Measurements from ENCODE around the gene DPP6. TPM values are rescaled to one million over a fixed set of nuclear protein-coding genes. Genes with fewer than 3 reads are reported as not detected.

DPP6 gene
- polyA plus RNA-seq, 1 donor (not counting 4 experiments of a cell fraction or from before 2014, with no cell fraction given) = not detected

DNA sequence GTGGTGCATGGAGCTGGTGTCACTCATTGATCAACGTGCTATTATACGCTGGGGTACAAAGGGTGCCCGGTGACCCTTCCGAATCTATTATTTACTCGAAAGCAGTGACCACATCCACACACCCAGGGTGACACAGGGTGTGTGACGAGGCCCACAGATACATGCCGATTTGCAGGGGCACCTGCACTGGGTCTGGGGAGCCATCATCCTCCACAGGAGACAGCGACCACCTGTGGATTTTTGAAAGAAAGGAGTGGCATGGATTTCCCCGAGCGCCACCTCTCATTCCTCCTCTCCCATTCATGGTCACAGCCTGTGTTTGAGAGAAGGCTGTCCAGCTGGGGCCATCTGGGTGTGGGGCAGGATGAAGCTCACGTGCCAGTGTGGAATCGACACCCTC is 701.0 kb downstream of the DPP6 start:
- H3K9me3 ChIP-seq (ENCODE audit: control insufficient read depth, low read depth, low read length) = peaks cover 2% of the 10 kb centered on the region
- H3K4me3 ChIP-seq (ENCODE audit: control insufficient read depth in 2 of 3, extremely low read depth in 1 of 3, insufficient read depth in 2 of 3, low read depth in 1 of 3, low read length in 3 of 3) = no peak overlapping the region
- FAIRE-seq (no peak), DNase-seq (ENCODE audit: low read depth, low spot score) (no peak)
- dilution Hi-C loops (cut with MboI; ENCODE audit: extremely low pct_ligation_motif_present, low sequenced_read_pairs) = no loop called here
- H3K9ac ChIP-seq (ENCODE audit: control insufficient read depth, extremely low read depth, insufficient read depth, low read length) = no peak overlapping the region
- H3K27ac ChIP-seq (ENCODE audit: control insufficient read depth, insufficient read depth, low read length) = no peak overlapping the region
- no peaks in the 10 kb centered on the region for H3K4me1 ChIP-seq (ENCODE audit: control insufficient read depth, extremely low read depth, insufficient read depth, low read length)
- no peaks in the 10 kb centered on the region for H3K9me1 ChIP-seq (ENCODE audit: control insufficient read depth, extremely low read depth, insufficient read depth, low read length)
- no peaks in the 10 kb centered on the region for H3K27me3 ChIP-seq (ENCODE audit: control insufficient read depth, extremely low read depth, insufficient read depth, low read length)
- H3K79me2 ChIP-seq (ENCODE audit: control insufficient read depth, insufficient read depth, low read length) = no peaks in the 10 kb centered on the region
- no peak overlapping the region for H3K4me2 ChIP-seq (ENCODE audit: control insufficient read depth, extremely low read depth, insufficient read depth, low read depth, low read length)
- no peaks in the 10 kb centered on the region for H3K36me3 ChIP-seq (ENCODE audit: control insufficient read depth in 2 of 2, extremely low read depth in 1 of 2, insufficient read depth in 2 of 2, low read length in 2 of 2)
- no peaks in the 10 kb centered on the region for H4K20me1 ChIP-seq (ENCODE audit: control insufficient read depth, extremely low read depth, insufficient read depth, low read length)
- no peak overlapping the region for H2AFZ ChIP-seq (ENCODE audit: control insufficient read depth, low read length)
- TF ChIP-seq EZH2 (IDR thresholded peaks at IDR 0.05; ENCODE audit: low read length) = no peak
- TF ChIP-seq CTCF (optimal IDR thresholded peaks at IDR 0.05 in 1 of 3, IDR thresholded peaks at IDR 0.05 in 1 of 3, conservative IDR thresholded peaks at IDR 0.05 in 1 of 3; ENCODE audit: extremely low read depth in 1 of 3, insufficient read depth in 2 of 3, low read length in 3 of 3) = no peak

DNA sequence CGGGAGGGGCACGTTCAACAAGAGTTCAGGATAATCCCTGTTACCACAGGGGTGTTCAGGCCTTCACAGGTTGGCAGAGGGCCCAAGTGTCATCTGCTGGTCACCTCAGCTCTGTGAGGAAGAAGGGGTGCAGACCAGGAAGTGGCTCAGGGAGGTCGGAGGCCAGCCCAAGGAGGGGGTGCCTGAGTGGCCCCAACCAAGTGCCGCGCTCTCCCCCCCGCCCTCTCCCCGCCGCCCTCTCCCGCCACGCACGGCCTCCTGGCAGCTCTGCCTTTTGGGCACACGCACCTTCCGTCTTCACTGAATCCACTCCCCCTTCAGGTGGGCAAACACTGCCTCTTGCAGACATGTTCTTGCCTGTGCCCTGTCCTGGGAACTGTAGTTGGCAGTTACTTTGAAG is 705.6 kb downstream of the DPP6 start:
- Histone ChIP-seq H3K79me2 (ENCODE audit: control insufficient read depth, insufficient read depth, low read length) (no peaks in the 10 kb centered on the region), H3K4me2 (ENCODE audit: control insufficient read depth, extremely low read depth, insufficient read depth, low read depth, low read length) (no peak overlapping the region), H3K4me3 (ENCODE audit: control insufficient read depth in 2 of 3, extremely low read depth in 1 of 3, insufficient read depth in 2 of 3, low read depth in 1 of 3, low read length in 3 of 3) (no peak overlapping the region), H3K4me1 (ENCODE audit: control insufficient read depth, extremely low read depth, insufficient read depth, low read length) (no peaks in the 10 kb centered on the region), H3K9me1 (ENCODE audit: control insufficient read depth, extremely low read depth, insufficient read depth, low read length) (no peaks in the 10 kb centered on the region), H3K9ac (ENCODE audit: control insufficient read depth, extremely low read depth, insufficient read depth, low read length) (no peak overlapping the region), H3K27ac (ENCODE audit: control insufficient read depth, insufficient read depth, low read length) (no peak overlapping the region), H3K27me3 (ENCODE audit: control insufficient read depth, extremely low read depth, insufficient read depth, low read length) (no peaks in the 10 kb centered on the region), H4K20me1 (ENCODE audit: control insufficient read depth, extremely low read depth, insufficient read depth, low read length) (no peaks in the 10 kb centered on the region), H2AFZ (ENCODE audit: control insufficient read depth, low read length) (no peak overlapping the region), H3K9me3 (ENCODE audit: control insufficient read depth, low read depth, low read length) (peaks cover 2% of the 10 kb centered on the region), H3K36me3 (ENCODE audit: control insufficient read depth in 2 of 2, extremely low read depth in 1 of 2, insufficient read depth in 2 of 2, low read length in 2 of 2) (no peaks in the 10 kb centered on the region)
- DNase-seq (ENCODE audit: low read depth, low spot score) = no peak
- no peak for FAIRE-seq
- no peak for TF ChIP-seq CTCF (optimal IDR thresholded peaks at IDR 0.05 in 1 of 3, IDR thresholded peaks at IDR 0.05 in 1 of 3, conservative IDR thresholded peaks at IDR 0.05 in 1 of 3; ENCODE audit: extremely low read depth in 1 of 3, insufficient read depth in 2 of 3, low read length in 3 of 3)
- no peak for TF ChIP-seq EZH2 (IDR thresholded peaks at IDR 0.05; ENCODE audit: low read length)
- dilution Hi-C loops (cut with MboI; ENCODE audit: extremely low pct_ligation_motif_present, low sequenced_read_pairs) = no loop called here

All from keratinocyte (primary cell).